Suppressor macrophage treated with lipopolysaccharide for 1 hour (primary cell): ENCODE results near the gene IGFL4.

Experiments used
- DNase-seq, 3 donors: peaks; one replicate each; pipeline ENCODE4 v3.0.0-alpha.2; 2020 to 2022

The IGFL4 gene

GRCh38 chr19:46063201-46063600, 22.4 kb upstream of the IGFL4 start:
- DNase-seq, result peak in 2 of 3 donors; percentile 59 to 63

- no peak for DNase-seq
These were observed 19.2 kb upstream of the IGFL4 start for GRCh38 chr19:46060012-46060411.

GRCh38 chr19:46058778-46059177, 18.0 kb upstream of the IGFL4 start:
- DNase-seq, result no peak

- no peak for DNase-seq
These were observed 15.7 kb upstream of the IGFL4 start for GRCh38 chr19:46056536-46056935.

DNA sequence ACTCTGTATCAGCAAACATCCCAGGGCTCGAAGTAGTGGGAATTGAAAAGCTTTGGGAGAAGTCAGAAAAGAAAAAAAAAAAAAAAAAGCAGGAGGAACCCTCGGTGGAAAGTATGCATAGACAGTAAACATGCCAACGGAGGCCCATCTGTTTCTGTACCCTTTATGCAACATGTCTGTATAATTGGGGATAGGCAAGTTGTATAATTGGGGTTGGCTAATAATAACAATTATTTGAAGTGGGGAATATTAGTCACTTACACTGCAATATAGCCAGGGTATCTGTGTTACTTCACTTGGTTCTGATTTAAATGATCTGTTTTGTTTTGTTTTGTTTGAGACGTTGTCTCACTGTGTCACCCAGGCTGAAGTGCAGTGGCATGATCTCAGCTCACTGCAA, 12.1 kb upstream of the IGFL4 start:
- no peak for DNase-seq

GRCh38 chr19:46049597-46049996, 8.8 kb upstream of the IGFL4 start:
- no peak for DNase-seq

- no peak for DNase-seq
These were observed 2.7 kb upstream of the IGFL4 start for GRCh38 chr19:46043519-46043918.

DNA sequence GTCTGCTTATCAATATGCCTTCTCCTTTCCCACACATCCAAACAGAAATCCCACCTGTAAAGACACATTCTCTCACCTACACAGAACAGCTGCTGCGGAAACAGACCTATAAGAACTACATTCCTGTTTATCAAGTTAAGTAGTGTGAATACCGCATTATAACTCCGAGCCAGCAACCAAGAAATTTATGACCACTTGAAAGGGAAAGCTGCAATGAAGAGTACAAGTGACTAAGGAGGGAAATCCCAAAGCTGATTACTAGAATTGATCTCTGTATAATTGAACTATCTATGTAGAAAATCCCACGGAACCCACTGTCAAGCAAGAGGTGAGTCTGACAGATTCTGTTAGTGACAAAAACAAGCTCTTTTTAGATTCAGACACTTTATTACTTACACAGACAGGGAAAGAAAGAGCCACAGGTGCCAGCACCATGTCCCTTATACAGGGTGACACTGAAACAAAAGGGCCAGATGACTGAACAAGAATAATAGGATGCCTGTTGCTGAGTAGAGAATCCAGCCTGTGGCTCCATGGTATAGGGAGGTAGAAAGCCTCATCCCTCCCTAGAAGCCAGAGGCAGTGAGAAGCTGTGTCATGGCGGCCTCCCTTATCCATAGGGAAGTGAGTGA, 1.6 kb upstream of the IGFL4 start:
- no peak for DNase-seq

GRCh38 chr19:46040125-46040524, 677 bp downstream of the IGFL4 start:
- DNase-seq, result no peak

GRCh38 chr19:46036744-46037128, 4.1 kb downstream of the IGFL4 start:
- DNase-seq, result no peak

DNA sequence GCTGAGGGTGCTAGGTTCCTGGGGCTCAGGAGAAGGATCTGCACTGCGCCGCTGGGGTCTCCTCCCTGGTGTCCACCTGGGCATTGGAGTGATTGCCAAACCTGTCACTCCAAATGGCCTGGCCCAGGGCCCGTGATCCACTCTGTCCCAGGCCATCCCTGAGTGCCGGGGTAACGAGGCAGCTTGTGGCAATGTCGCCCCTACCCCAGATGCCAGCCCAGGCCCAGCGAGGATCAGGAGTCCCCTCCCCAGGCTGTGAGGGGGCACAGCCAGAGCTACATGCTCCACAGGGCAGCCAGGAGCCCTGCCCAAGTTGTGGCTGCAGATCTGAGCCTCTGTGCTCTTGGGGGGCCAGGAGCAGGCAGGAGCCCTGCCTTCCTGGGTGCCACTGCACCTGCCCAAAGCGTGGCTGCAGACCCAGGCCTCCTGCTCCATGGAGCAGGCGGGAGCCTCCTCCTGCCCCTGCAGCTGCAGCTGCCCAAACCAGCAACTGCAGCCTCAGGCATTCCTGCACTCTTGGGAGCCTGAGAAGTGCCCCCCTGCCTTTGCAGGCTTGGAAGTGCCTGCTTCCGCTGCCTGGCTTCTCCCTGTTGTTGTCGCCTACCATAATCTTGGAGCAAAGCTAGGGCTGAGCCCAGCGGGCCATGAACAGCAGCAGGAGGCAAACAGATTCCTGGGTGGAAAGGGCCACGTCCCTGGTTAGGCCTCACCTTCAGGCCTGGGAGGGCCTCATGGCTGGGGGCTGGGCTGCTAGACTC, 4.6 kb downstream of the IGFL4 start:
- DNase-seq, result no peak

DNA sequence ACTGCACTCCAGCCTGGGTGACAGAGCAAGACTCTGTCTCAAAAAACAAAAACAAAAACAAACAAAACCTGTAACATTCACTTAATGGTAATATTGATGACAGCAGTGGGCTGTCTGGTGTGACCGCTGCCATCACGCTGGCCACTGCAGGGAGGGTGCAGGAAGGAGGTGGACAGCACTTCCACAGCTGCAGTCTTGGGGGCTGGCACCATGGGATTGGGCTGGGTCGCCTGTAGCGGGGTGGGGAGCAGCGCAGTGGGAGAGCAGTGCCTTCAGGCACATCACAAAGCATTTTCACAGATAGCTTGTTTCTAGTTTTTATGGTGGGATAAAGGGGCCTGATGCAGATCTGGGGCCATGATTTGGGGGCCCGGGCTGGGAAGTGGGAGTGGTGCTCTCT, 5.3 kb downstream of the IGFL4 start:
- DNase-seq, result no peak

- DNase-seq, result no peak
These were observed 7.4 kb downstream of the IGFL4 start for GRCh38 chr19:46033401-46033800.

DNA sequence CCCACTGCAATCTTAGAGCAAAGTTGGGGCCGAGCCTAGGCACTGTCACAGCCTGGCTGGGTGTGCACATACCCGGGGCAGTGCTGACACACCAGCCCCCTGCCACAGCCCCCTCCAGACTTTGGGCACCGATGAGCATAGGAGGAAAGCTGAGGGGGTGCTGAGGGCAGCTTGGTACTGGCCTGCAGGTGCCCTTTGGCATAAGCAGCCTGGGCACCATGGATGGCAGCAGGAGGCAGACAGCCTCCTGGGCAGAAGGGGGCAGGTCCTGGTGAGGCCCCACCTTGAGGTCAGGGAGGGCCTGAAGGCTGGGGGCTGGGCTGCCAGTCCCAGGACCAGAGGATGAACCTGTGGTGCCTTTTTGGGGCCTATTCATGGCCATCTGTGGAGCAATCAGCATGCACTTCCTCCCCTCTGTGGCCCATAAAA, 8.2 kb downstream of the IGFL4 start:
- DNase-seq, result no peak

GRCh38 chr19:46031781-46032596, 8.8 kb downstream of the IGFL4 start:
- DNase-seq, result no peak

- no peak for DNase-seq
These were observed 9.8 kb downstream of the IGFL4 start for GRCh38 chr19:46030812-46031550.

DNA sequence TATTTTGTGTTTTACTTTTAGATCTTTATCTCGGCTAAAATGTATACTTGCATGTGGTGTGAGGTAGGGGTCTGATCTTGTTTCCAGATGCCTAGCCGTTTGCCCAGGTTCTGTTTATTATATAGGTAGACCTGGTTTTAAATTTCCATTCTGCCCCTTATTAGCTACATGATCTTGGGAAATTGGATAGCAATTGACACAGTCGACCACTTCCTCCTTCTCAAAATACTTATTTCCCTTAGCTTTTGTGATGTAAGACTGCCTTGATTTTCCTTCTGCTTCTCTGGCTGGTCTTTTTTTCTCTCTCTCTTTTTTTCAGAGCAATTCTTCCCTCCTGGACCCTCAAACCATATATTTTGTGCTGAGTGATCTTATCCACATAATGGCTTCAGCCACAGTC, 15.0 kb downstream of the IGFL4 start:
- peak in 1 of 3 donors; percentile 34 for DNase-seq

- DNase-seq, result no peak
These were observed 17.5 kb downstream of the IGFL4 start for GRCh38 chr19:46023311-46023779.

DNA sequence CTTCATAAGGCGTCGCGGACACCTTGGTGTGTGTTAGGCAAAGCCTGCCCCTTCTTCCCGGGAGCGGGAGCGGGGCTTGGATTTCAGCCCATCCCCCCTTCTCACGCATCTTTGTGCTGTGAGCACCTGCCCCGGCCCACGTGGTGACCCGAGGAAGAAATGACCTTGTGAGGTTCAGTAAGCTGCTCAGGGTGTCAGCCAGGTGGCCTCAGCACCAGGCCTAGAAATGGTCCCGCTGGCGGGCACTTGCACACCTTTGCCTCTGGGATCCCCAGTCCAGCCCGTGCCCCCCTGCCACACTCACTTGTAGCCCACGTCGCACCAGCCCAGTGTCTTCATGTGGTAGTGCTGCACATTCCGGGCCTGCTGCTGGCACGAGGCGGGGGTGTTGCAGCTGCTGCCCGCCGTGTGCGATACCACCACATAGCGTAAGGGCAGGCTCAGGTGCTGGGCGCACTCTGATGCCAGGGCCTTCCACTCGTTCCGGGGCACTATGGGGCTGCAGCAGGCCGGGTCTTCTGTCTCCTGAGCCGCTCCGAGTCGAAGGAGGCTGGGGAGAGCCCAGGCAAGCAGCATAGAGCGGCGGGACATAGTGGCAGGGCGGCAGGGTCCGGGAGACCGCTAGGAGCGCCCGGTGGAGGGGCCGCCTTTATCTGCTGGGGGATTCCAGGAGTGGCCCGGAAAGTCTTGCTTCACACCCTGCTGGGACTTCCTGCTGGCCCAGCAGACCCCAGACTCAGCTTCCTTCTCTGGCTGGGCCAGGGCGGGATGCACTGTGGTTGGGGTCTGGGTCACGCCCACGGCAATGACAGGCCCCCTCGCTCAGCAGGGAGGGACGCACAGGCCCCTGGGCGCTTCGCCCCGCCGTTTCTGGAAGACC, 18.1 kb downstream of the IGFL4 start, which contains the start of gene PGLYRP1:
TSS of gene PGLYRP1 (minus strand) at position 623 of the 880 bp plus-strand sequence. CDS start at position 591, 32 bp downstream.
- no peak for DNase-seq

DNA sequence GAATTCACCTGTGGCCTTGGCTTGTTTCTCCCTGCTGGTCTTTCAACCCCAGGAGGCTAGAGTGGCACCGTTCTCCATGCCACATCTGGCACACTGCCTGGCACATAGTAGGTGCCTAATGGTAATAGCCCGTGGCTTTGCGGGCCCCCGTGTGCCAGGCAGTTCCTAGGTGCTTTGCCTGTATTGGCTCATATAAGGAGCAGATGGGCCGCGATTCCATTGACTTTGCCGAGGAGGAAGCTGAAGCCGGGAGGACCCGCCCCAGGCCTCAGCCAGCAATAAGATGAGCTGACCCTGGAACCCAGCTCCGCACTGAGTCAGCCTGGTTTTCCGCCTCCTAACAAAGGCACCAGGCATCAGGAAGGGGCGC, 18.8 kb downstream of the IGFL4 start:
- no peak for DNase-seq

DNA sequence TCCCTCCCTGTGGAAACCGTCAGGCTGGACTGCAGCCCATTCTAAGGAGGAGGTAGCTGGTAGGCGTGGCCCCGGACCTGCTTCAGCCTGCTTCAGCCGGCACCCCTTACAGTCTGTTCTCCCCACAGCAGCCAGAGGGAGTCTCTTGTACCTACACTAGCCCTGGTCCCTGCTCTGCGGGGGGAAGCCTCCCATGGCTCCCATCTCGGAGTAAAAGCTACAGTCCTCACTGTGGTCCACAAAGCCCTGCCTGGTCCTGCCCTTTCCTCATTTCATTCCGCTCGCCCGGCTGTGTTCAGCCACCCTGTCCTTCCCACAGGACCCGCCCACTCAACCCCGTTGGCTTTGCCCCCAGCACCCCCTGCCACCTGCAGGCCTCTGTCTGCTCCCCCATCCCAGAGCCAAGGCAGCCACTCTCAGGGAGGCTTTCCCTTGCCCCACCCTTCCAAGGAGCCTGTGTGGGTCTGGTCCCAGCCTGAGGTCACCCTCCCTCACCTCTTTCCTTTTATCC, 19.2 kb downstream of the IGFL4 start:
- DNase-seq, result no peak

DNA sequence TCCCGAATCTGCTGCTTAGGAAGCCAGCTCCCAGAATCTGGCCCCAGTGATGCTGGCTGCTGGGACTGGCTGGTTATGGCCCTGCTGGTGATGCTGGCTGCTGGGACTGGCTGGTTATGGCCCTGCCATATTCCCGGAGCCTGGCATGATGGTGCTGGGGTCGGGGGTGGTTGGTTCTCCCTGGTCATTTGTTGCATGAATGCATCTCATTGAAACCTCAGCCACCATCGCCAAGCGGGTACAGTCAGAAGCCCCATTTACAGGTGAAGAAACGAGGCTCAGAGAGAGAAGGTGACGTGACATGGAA, 20.0 kb downstream of the IGFL4 start:
- DNase-seq, result no peak
